ENCODE results near the gene FMOD. TPM values are rescaled to one million over a fixed set of nuclear protein-coding genes. Genes with fewer than 3 reads are reported as not detected.

FMOD gene
- total RNA-seq, 1 experiment from 2014 or later: 2.2 TPM

DNA sequence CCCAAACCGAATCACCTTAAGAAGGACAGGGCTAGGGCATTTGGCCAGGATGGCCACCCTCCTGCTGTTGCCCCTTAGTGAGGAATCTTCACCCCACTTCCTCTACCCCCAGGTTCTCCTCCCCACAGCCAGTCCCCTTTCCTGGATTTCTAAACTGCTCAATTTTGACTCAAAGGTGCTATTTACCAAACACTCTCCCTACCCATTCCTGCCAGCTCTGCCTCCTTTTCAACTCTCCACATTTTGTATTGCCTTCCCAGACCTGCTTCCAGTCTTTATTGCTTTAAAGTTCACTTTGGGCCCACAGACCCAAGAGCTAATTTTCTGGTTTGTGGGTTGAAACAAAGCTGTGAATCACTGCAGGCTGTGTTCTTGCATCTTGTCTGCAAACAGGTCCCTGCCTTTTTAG, 42.0 kb downstream of the FMOD start:
- DNase-seq: peak; percentile 75
- Histone ChIP-seq H2AFZ (ENCODE audit: low read length) (no peak overlapping the region), H3K9me3 (ENCODE audit: low read length) (no peaks in the 10 kb centered on the region), H3K4me2 (ENCODE audit: low read depth, low read length, poor library complexity, severe bottlenecking) (peak overlapping the region; percentile 96), H3K4me1 (ENCODE audit: low read length) (peaks cover 47% of the 10 kb centered on the region), H3K4me3 (ENCODE audit: low read length) (peak overlapping the region; percentile 89; the same call in 1 of the 2 replicates), H3K79me2 (ENCODE audit: low read length) (peaks cover 36% of the 10 kb centered on the region), H3K36me3 (ENCODE audit: insufficient read depth, low read length) (peaks cover 30% of the 10 kb centered on the region), H3K27ac (ENCODE audit: low read length) (peak overlapping the region; percentile 95), H3K9me2 (replicated peaks; ENCODE audit: insufficient read depth, low read length) (no peaks in the 10 kb centered on the region), H4K20me1 (ENCODE audit: insufficient read depth, low read depth, low read length) (peaks cover 43% of the 10 kb centered on the region), H3K27me3 (ENCODE audit: low read length) (no peaks in the 10 kb centered on the region), H3K9ac (ENCODE audit: low read length) (peak overlapping the region; percentile 99; the same call in 1 of the 2 replicates)

- Histone ChIP-seq H3K79me2 (ENCODE audit: low read length) (peaks cover 37% of the 10 kb centered on the region), H3K4me3 (ENCODE audit: low read length) (peak overlapping the region; percentile 89; the same call in 1 of the 2 replicates), H2AFZ (ENCODE audit: low read length) (no peak overlapping the region), H4K20me1 (ENCODE audit: insufficient read depth, low read depth, low read length) (peaks cover 43% of the 10 kb centered on the region), H3K27me3 (ENCODE audit: low read length) (no peaks in the 10 kb centered on the region), H3K9me2 (replicated peaks; ENCODE audit: insufficient read depth, low read length) (no peaks in the 10 kb centered on the region), H3K36me3 (ENCODE audit: insufficient read depth, low read length) (peaks cover 30% of the 10 kb centered on the region), H3K4me1 (ENCODE audit: low read length) (peaks cover 52% of the 10 kb centered on the region), H3K9me3 (ENCODE audit: low read length) (no peaks in the 10 kb centered on the region), H3K27ac (ENCODE audit: low read length) (peak overlapping the region; percentile 95), H3K4me2 (ENCODE audit: low read depth, low read length, poor library complexity, severe bottlenecking) (peak overlapping the region; percentile 96), H3K9ac (ENCODE audit: low read length) (peak overlapping the region; percentile 99)
- peak; percentile 67 for DNase-seq
Observed at GRCh38 chr1:203308328-203308922, 42.5 kb downstream of the FMOD start.

- Histone ChIP-seq H4K20me1 (ENCODE audit: insufficient read depth, low read depth, low read length) (peaks cover 43% of the 10 kb centered on the region), H3K27ac (ENCODE audit: low read length) (peak overlapping the region; percentile 95), H3K79me2 (ENCODE audit: low read length) (peaks cover 37% of the 10 kb centered on the region), H3K4me3 (ENCODE audit: low read length) (peak overlapping the region; percentile 89), H3K27me3 (ENCODE audit: low read length) (no peaks in the 10 kb centered on the region), H3K9me2 (replicated peaks; ENCODE audit: insufficient read depth, low read length) (no peaks in the 10 kb centered on the region), H3K9ac (ENCODE audit: low read length) (peak overlapping the region; percentile 99), H2AFZ (ENCODE audit: low read length) (no peak overlapping the region), H3K4me2 (ENCODE audit: low read depth, low read length, poor library complexity, severe bottlenecking) (peak overlapping the region; percentile 96), H3K4me1 (ENCODE audit: low read length) (peaks cover 60% of the 10 kb centered on the region), H3K9me3 (ENCODE audit: low read length) (no peaks in the 10 kb centered on the region), H3K36me3 (ENCODE audit: insufficient read depth, low read length) (peaks cover 30% of the 10 kb centered on the region)
- DNase-seq: peak; percentile 57
Observed at GRCh38 chr1:203307641-203308126, 43.2 kb downstream of the FMOD start.

DNA sequence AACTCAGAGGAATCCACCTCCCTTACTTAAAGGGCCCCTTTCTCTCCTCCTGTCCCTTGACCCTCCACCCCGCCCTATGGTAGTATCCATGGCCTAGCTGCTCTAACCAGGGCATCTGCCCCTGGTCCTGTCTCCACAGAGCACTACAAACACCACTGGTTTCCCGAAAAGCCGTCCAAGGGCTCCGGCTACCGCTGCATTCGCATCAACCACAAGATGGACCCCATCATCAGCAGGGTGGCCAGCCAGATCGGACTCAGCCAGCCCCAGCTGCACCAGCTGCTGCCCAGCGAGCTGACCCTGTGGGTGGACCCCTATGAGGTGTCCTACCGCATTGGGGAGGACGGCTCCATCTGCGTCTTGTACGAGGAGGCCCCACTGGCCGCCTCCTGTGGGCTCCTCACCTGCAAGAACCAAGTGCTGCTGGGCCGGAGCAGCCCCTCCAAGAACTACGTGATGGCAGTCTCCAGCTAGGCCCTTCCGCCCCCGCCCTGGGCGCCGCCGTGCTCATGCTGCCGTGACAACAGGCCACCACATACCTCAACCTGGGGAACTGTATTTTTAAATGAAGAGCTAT, 43.9 kb downstream of the FMOD start:
- Histone ChIP-seq H3K79me2 (ENCODE audit: low read length) (peaks cover 37% of the 10 kb centered on the region), H3K4me1 (ENCODE audit: low read length) (peaks cover 65% of the 10 kb centered on the region), H3K4me2 (ENCODE audit: low read depth, low read length, poor library complexity, severe bottlenecking) (peak overlapping the region; percentile 96), H4K20me1 (ENCODE audit: insufficient read depth, low read depth, low read length) (peaks cover 43% of the 10 kb centered on the region), H3K9me3 (ENCODE audit: low read length) (no peaks in the 10 kb centered on the region), H3K4me3 (ENCODE audit: low read length) (peak overlapping the region; percentile 89), H3K27me3 (ENCODE audit: low read length) (no peaks in the 10 kb centered on the region), H2AFZ (ENCODE audit: low read length) (no peak overlapping the region), H3K27ac (ENCODE audit: low read length) (peak overlapping the region; percentile 95), H3K9ac (ENCODE audit: low read length) (peak overlapping the region; percentile 99), H3K36me3 (ENCODE audit: insufficient read depth, low read length) (peaks cover 30% of the 10 kb centered on the region), H3K9me2 (replicated peaks; ENCODE audit: insufficient read depth, low read length) (no peaks in the 10 kb centered on the region)
- DNase-seq: peak; percentile 64

DNA sequence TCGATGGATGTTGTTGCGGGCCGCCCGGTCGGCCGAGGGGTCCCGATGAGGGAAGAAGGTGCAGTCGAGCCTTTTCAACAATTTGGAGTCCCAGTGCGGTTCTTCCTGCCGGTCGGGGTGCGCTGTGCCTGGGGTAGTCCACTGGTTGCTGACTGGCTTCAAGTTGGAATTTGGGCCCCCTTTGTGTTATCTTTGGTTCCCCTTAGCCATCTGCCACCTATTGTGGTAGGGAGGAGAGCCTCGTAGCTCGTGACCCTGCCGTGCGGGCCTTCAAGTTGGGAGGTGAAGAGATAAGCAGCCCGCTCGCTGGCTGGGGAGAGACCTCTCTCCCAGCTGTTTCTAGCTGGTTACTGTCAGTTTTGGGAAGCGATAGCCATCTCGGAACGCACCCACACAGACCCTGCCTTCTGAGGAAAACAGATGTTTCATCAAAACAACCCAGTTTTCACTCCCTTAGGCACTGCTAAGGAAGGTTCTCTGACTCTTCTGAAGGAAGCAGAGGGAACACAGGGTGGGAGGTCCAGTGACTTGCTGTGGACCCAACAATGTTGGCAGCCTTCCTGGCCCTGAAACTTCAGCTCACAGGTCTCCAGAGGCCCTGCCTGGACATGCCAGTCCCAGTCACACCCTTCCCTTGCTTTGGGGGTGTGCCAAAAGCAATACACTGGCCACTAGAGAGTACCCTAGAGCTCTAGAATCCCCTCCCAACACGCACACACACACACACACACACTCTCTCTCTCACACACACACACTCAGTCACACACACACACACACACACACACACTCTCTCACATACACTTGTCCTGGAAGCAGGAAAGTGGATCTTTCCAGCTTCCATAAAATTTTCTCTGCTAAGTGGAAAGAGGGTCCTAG, 44.6 kb downstream of the FMOD start:
- H3K36me3 ChIP-seq (ENCODE audit: insufficient read depth, low read length): peaks cover 30% of the 10 kb centered on the region
- peak; percentile 70 for DNase-seq

GRCh38 chr1:203305809-203306088, 45.2 kb downstream of the FMOD start:
- Histone ChIP-seq H3K79me2 (ENCODE audit: low read length) (peaks cover 37% of the 10 kb centered on the region), H3K4me2 (ENCODE audit: low read depth, low read length, poor library complexity, severe bottlenecking) (peak overlapping the region; percentile 96), H3K9ac (ENCODE audit: low read length) (peak overlapping the region; percentile 99), H3K27ac (ENCODE audit: low read length) (peak overlapping the region; percentile 95), H2AFZ (ENCODE audit: low read length) (no peak overlapping the region), H3K36me3 (ENCODE audit: insufficient read depth, low read length) (peaks cover 30% of the 10 kb centered on the region), H3K4me3 (ENCODE audit: low read length) (peak overlapping the region; percentile 89), H4K20me1 (ENCODE audit: insufficient read depth, low read depth, low read length) (peaks cover 43% of the 10 kb centered on the region), H3K9me3 (ENCODE audit: low read length) (no peaks in the 10 kb centered on the region), H3K27me3 (ENCODE audit: low read length) (no peaks in the 10 kb centered on the region), H3K9me2 (replicated peaks; ENCODE audit: insufficient read depth, low read length) (no peaks in the 10 kb centered on the region), H3K4me1 (ENCODE audit: low read length) (peaks cover 77% of the 10 kb centered on the region)
- DNase-seq: no peak

More for the DNA sequence above, 44.6 kb downstream of the FMOD start:
- H3K9me2 ChIP-seq (replicated peaks; ENCODE audit: insufficient read depth, low read length): no peaks in the 10 kb centered on the region
- H4K20me1 ChIP-seq (ENCODE audit: insufficient read depth, low read depth, low read length): peaks cover 43% of the 10 kb centered on the region
- H3K27ac ChIP-seq (ENCODE audit: low read length): peak overlapping the region; percentile 95
- H3K4me2 ChIP-seq (ENCODE audit: low read depth, low read length, poor library complexity, severe bottlenecking): peak overlapping the region; percentile 96
- H3K9ac ChIP-seq (ENCODE audit: low read length): peak overlapping the region; percentile 99
- peak overlapping the region; percentile 89 for H3K4me3 ChIP-seq (ENCODE audit: low read length)
- peaks cover 37% of the 10 kb centered on the region for H3K79me2 ChIP-seq (ENCODE audit: low read length)
- H3K9me3 ChIP-seq (ENCODE audit: low read length): no peaks in the 10 kb centered on the region
- H3K4me1 ChIP-seq (ENCODE audit: low read length): peaks cover 72% of the 10 kb centered on the region
- no peaks in the 10 kb centered on the region for H3K27me3 ChIP-seq (ENCODE audit: low read length)
- no peak overlapping the region for H2AFZ ChIP-seq (ENCODE audit: low read length)

GRCh38 chr1:203304919-203305808, 45.8 kb downstream of the FMOD start, which contains the start of gene BTG2:
BTG2 (plus strand) TSS chr1:203305519; CDS start chr1:203305607, 88 bp downstream.
- Histone ChIP-seq H3K4me2 (ENCODE audit: low read depth, low read length, poor library complexity, severe bottlenecking) (peak within 1 kb of the TSS; percentile 100), H3K9me2 (replicated peaks; ENCODE audit: insufficient read depth, low read length) (no peaks in the 10 kb centered on the region), H3K9me3 (ENCODE audit: low read length) (no peaks in the 10 kb centered on the region), H3K27ac (ENCODE audit: low read length) (peak within 1 kb of the TSS; percentile 99), H3K27me3 (ENCODE audit: low read length) (no peaks in the 10 kb centered on the region), H3K4me3 (ENCODE audit: low read length) (peak within 1 kb of the TSS; percentile 89), H2AFZ (ENCODE audit: low read length) (no peak within 1 kb of the TSS), H3K79me2 (ENCODE audit: low read length) (peaks cover 37% of the 10 kb centered on the region), H3K9ac (ENCODE audit: low read length) (peak within 1 kb of the TSS; percentile 99), H3K4me1 (ENCODE audit: low read length) (peaks cover 79% of the 10 kb centered on the region), H4K20me1 (ENCODE audit: insufficient read depth, low read depth, low read length) (peaks cover 41% of the 10 kb centered on the region), H3K36me3 (ENCODE audit: insufficient read depth, low read length) (peaks cover 30% of the 10 kb centered on the region)
- peak; percentile 97 for DNase-seq

Measured in Karpas-422 (cell line).